GM12878 (cell line): ENCODE results near the gene ACSL1. TPM values are rescaled to one million over a fixed set of nuclear protein-coding genes. Genes with fewer than 3 reads are reported as not detected.

Source experiments
- ATAC-seq: fragments of 200-7000 bp; cut with Tn5 transposase; 3 replicates; pipeline ENCODE4 v1.9.1; 2020; ENCODE audit warnings: mild to moderate bottlenecking, moderate library complexity
- BruUV-seq: library from RNA; stranded (reverse); fragments of 400-500 nt; replicated peaks from 2 replicates; lab custom pipeline; 2021; lab: Mats Ljungman, UMichigan
- CTCF ChIA-PET: fragments of 300-600 bp; sonication (Branson Sonifier 250); formaldehyde crosslinking; extraction: SDS; loops from one replicate; lab custom pipeline; 2021; ENCODE audit warnings: inconsistent platforms; lab: Yijun Ruan, JAX
- POLR2A ChIA-PET: fragments of 350-600 bp; formaldehyde crosslinking; extraction: SDS; loops from one replicate; lab custom pipeline; 2021; ENCODE audit warnings: inconsistent platforms; lab: Charles Lee
- RAD21 ChIA-PET: fragments of 300-600 bp; sonication (Branson Sonifier 250); formaldehyde crosslinking; loops from one replicate; lab custom pipeline; 2023; ENCODE audit warnings: antibody characterized with exemption; ENCODE audit not compliant: unreplicated experiment; lab: Charles Lee
- SMC1A ChIA-PET: fragments of 300-600 bp; sonication (Branson Sonifier 250); formaldehyde crosslinking; loops from one replicate; lab custom pipeline; 2023; ENCODE audit not compliant: unreplicated experiment, uncharacterized antibody; lab: Charles Lee
- DNase-seq: peaks from one replicate; pipeline ENCODE4 v3.0.0-alpha.2; 2011; ENCODE audit warnings: low read depth, low spot score
- FAIRE-seq: peaks from 3 replicates; lab custom pipeline; 2011; peaks lifted over from hg19 to GRCh38; lab: Jason Lieb, UNC
- H2AFZ ChIP-seq: 2 replicates; pipeline ENCODE4 v1.6.0; 2011; ENCODE audit warnings: low read depth, low read length, control low read depth; ENCODE audit not compliant: control insufficient read depth
- H3K27ac ChIP-seq: 2 replicates; pipeline ENCODE4 v1.5.1; 2011; ENCODE audit warnings: control low read depth; ENCODE audit not compliant: control insufficient read depth, insufficient read depth
- H3K27me3 ChIP-seq, 2 experiments: replicated peaks in 1 of 2; 2 replicates each; pipeline versions ENCODE4 v1.6.0 to v1.6.1; 2011; ENCODE audit warnings: low read length in 1 of 2; ENCODE audit not compliant: control insufficient read depth in 2 of 2, insufficient read depth in 2 of 2
- H3K36me3 ChIP-seq, 2 experiments: 2 replicates each; pipeline ENCODE4 v1.5.1; 2011; ENCODE audit warnings: low read length in 1 of 2; ENCODE audit not compliant: control insufficient read depth in 2 of 2, insufficient read depth in 2 of 2
- H3K4me1 ChIP-seq: 2 replicates; pipeline ENCODE4 v1.6.1; 2011; ENCODE audit warnings: mild to moderate bottlenecking, low read length, moderate library complexity, mixed read lengths; ENCODE audit not compliant: control insufficient read depth, insufficient read depth
- H3K4me2 ChIP-seq: 2 replicates; pipeline ENCODE4 v1.6.0; 2011; ENCODE audit warnings: control low read depth; ENCODE audit not compliant: control insufficient read depth, insufficient read depth
- H3K4me3 ChIP-seq: fragments of 200-600 bp; sonication (generic); 2 replicates; pipeline ENCODE4 v1.5.1; 2016
- H3K79me2 ChIP-seq: 2 replicates; pipeline ENCODE4 v1.6.0; 2011; ENCODE audit warnings: low read length; ENCODE audit not compliant: control insufficient read depth, insufficient read depth
- H3K9ac ChIP-seq: 2 replicates; pipeline ENCODE4 v1.8.0; 2011; ENCODE audit warnings: low read length, control low read depth, mixed read lengths; ENCODE audit not compliant: control insufficient read depth, insufficient read depth
- H3K9me3 ChIP-seq: replicated peaks from 3 replicates; pipeline ENCODE4 v1.5.1; 2011; ENCODE audit warnings: mild to moderate bottlenecking, low read length; ENCODE audit not compliant: control insufficient read depth, insufficient read depth
- H4K20me1 ChIP-seq: 2 replicates; pipeline ENCODE4 v1.6.0; 2011; ENCODE audit not compliant: control insufficient read depth, insufficient read depth
- BCL11A ChIP-seq: IDR thresholded peaks from 2 replicates; pipeline ENCODE4 v1.6.1; 2011; ENCODE audit warnings: low read depth, low read length
- BHLHE40 ChIP-seq, 2 experiments: fragments of 450-650 bp in 1 of 2; IDR thresholded peaks; 2 replicates each; pipeline ENCODE4 v1.6.1; 2011 to 2017; ENCODE audit warnings: low read depth in 2 of 2, borderline replicate concordance in 1 of 2, improper control_type of control experiment in 1 of 2, low read length in 1 of 2, mild to moderate bottlenecking in 1 of 2
- BMI1 ChIP-seq: fragments of 450-650 bp; IDR thresholded peaks from 2 replicates; pipeline ENCODE4 v1.6.1; 2016; ENCODE audit warnings: mild to moderate bottlenecking, moderate library complexity, borderline replicate concordance
- CBX3 ChIP-seq: fragments of 200-600 bp; sonication (generic); IDR thresholded peaks from 2 replicates; pipeline ENCODE4 v1.6.1; 2016; ENCODE audit warnings: low read depth, borderline replicate concordance
- EP300 ChIP-seq, 2 experiments: fragments of 150-350 bp in 1 of 2; IDR thresholded peaks; 2 replicates each; pipeline ENCODE4 v1.6.1; 2011 to 2012; ENCODE audit warnings: low read depth in 2 of 2, low read length in 2 of 2, borderline replicate concordance in 1 of 2, improper control_type of control experiment in 1 of 2, inconsistent platforms in 1 of 2; ENCODE audit not compliant: control insufficient read depth in 1 of 2
- ESRRA ChIP-seq: IDR thresholded peaks from 2 replicates; pipeline ENCODE4 v1.6.1; 2012; ENCODE audit warnings: mild to moderate bottlenecking, low read length, improper control_type of control experiment
- JUNB ChIP-seq: IDR thresholded peaks from 2 replicates; pipeline ENCODE4 v1.6.1; 2016; ENCODE audit warnings: antibody characterized with exemption, mild to moderate bottlenecking
- MYB ChIP-seq: fragments of 150-350 bp; IDR thresholded peaks from 2 replicates; pipeline ENCODE4 v1.6.1; 2014; ENCODE audit warnings: mild to moderate bottlenecking, low read depth, low read length, borderline replicate concordance
- MYC ChIP-seq: IDR thresholded peaks from 2 replicates; pipeline ENCODE4 v1.6.1; 2011; ENCODE audit warnings: mild to moderate bottlenecking, low read length, moderate library complexity, inconsistent platforms; ENCODE audit not compliant: insufficient read depth, insufficient replicate concordance, insufficient read length, severe bottlenecking
- NR2C1 ChIP-seq: fragments of 450-650 bp; IDR thresholded peaks from 2 replicates; pipeline ENCODE4 v1.6.1; 2017; ENCODE audit warnings: antibody characterized with exemption, mild to moderate bottlenecking, moderate library complexity
- NRF1 ChIP-seq: conservative IDR thresholded peaks from 2 replicates; pipeline ENCODE4 v1.6.1; 2011; ENCODE audit warnings: mild to moderate bottlenecking, low read depth, low read length, improper control_type of control experiment
- SMAD5 ChIP-seq: IDR thresholded peaks from 2 replicates; pipeline ENCODE4 v1.6.1; 2016; ENCODE audit warnings: antibody characterized with exemption, low read depth
- SREBF2 ChIP-seq: IDR thresholded peaks from 2 replicates; pipeline ENCODE4 v1.6.1; 2012; ENCODE audit warnings: mild to moderate bottlenecking, low read length
- TAF1 ChIP-seq: IDR thresholded peaks from 2 replicates; pipeline ENCODE4 v1.6.1; 2011; ENCODE audit warnings: mild to moderate bottlenecking, low read depth, low read length, borderline replicate concordance
- USF1 ChIP-seq: IDR thresholded peaks from 2 replicates; pipeline ENCODE4 v1.6.1; 2011; ENCODE audit warnings: borderline replicate concordance, low read depth, mild to moderate bottlenecking, moderate library complexity, mixed read lengths, low read length; ENCODE audit not compliant: insufficient read depth; ENCODE audit errors: extremely low read length
- ZNF207 ChIP-seq: fragments of 450-650 bp; IDR thresholded peaks from 2 replicates; pipeline ENCODE4 v1.6.1; 2014; ENCODE audit warnings: antibody characterized with exemption, mild to moderate bottlenecking, borderline replicate concordance
- ZNF24 ChIP-seq: fragments of 450-650 bp; IDR thresholded peaks from 2 replicates; pipeline ENCODE4 v1.6.1; 2017; ENCODE audit warnings: antibody characterized with exemption, mild to moderate bottlenecking
- WGBS: methylation state at CpG from one replicate; pipeline ENCODE4 v1.1.6; 2016; ENCODE audit warnings: low lambda C conversion rate; ENCODE audit not compliant: insufficient replicate concordance, insufficient coverage; ENCODE audit errors: missing lambda C conversion rate; 5-methylcytosine and 5-hydroxymethylcytosine counted together
- in situ Hi-C: fragments of 300-500 bp; cut with MboI; formaldehyde crosslinking; loops from 9 replicates; pipeline ENCODE4 v1.14.3; 2018; ENCODE audit warnings: mixed read lengths
- intact Hi-C: fragments of 100-400 bp; cut with micrococcal nuclease; formaldehyde crosslinking; loops from one replicate; pipeline ENCODE4 v1.14.2; 2022; ENCODE audit not compliant: unreplicated experiment
- polyA plus RNA-seq, 11 experiments: library from polyadenylated mRNA; depleted of rRNA in 4 of 11; unstranded in 6 of 11; stranded (reverse) in 5 of 11; fragments of >200 nt; fragmentation: Nextera tagmentation in 4 of 11; fragmentation: Illumina TruSeq in 1 of 11; extraction: Ambion mirVana in 4 of 11; extraction: Trizol in 1 of 11; gene quantifications; 1 replicate in 1 of 11; 2 replicates in 10 of 11; pipeline versions ENCODE4 v1.2.1 to v1.2.3, GENCODE V29; 2011 to 2016; ENCODE audit warnings: inconsistent platforms in 2 of 11, missing spikeins in 2 of 11, low read depth in 1 of 11
- total RNA-seq, 4 experiments: library from RNA; depleted of rRNA in 3 of 4; stranded (reverse); fragments of >200 nt in 3 of 4; fragmentation: Illumina TruSeq in 1 of 4; extraction: Trizol in 1 of 4; gene quantifications; 2 replicates each; pipeline versions ENCODE4 v1.2.1 to v1.2.3, GENCODE V29; 2013 to 2021
- TF ChIP-seq, protein P1 (sequence below): fragments of 450-650 bp; IDR thresholded peaks from 2 replicates; pipeline ENCODE4 v1.6.1; 2017; ENCODE audit warnings: mild to moderate bottlenecking

The ACSL1 gene
- total and polyA plus RNA-seq, 10 of the 15 experiments (the other 5 are each of a cell fraction or from before 2014, with no cell fraction given): 30.7 to 68.1 (median 58.7) TPM

DNA sequence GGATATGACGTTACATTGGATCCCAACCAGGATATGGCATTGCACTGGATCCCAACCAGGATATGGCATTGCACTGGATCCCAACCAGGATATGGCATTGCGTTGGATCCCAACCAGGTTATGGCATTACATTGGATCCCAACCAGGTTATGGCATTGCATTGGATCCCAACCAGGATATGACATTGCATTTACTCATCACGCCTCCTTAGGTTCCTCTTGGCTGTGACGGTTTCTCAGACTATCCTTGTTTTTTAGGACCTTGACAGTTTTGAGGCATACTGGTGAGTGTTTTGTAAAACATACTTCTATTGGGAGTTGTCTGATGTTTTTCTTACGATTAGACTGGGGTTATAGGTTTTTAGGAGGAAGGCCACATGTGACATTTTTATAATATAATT is 5.4 kb upstream of the ACSL1 start:
- POLR2A ChIA-PET: interaction anchor here (1.3 kb wide), 1 partner anchor 14 kb away, joined by 4 read pairs; no protein-coding TSS in a partner anchor
- Histone ChIP-seq H3K36me3 (no peaks in the 10 kb centered on the region), H4K20me1 (no peaks in the 10 kb centered on the region), H3K79me2 (no peaks in the 10 kb centered on the region; the same call in 1 of the 2 replicates), H3K27me3 (no peaks in the 10 kb centered on the region; a peak in 1 of 4 replicates), H3K9me3 (no peaks in the 10 kb centered on the region), H3K27ac (no peak overlapping the region), H3K4me2 (no peak overlapping the region), H3K4me1 (peaks cover 9% of the 10 kb centered on the region), H3K4me3 (no peak overlapping the region), H3K9ac (no peak overlapping the region), H2AFZ (no peak overlapping the region)
- WGBS: 83% methylated on average over 5 of the region's 5 CpGs
- intact Hi-C loops (no loop called here), in situ Hi-C loops (no loop called here)
- ATAC-seq (no peak), FAIRE-seq (no peak), DNase-seq (no peak)
- no TSS peak for BruUV-seq
- RAD21 ChIA-PET: no interaction called here
- CTCF ChIA-PET: no interaction called here
- SMC1A ChIA-PET: no interaction called here
- TF ChIP-seq BMI1 (no peak), CBX3 (no peak), MYC (no peak), SREBF2 (no peak), JUNB (no peak), SMAD5 (no peak), ZNF24 (no peak), MYB (no peak), USF1 (no peak), BCL11A (no peak), BHLHE40 (IDR thresholded peaks at IDR 0.05; ENCODE audit: borderline replicate concordance in 1 of 2, low read depth in 2 of 2, low read length in 1 of 2) (no peak), NRF1 (no peak), ESRRA (no peak), NR2C1 (no peak), ZNF207 (no peak), TAF1 (no peak), EP300 (IDR thresholded peaks at IDR 0.05; ENCODE audit: borderline replicate concordance in 1 of 2, control insufficient read depth in 1 of 2, low read depth in 2 of 2, low read length in 2 of 2) (no peak)
- TF ChIP-seq, protein P1, sequence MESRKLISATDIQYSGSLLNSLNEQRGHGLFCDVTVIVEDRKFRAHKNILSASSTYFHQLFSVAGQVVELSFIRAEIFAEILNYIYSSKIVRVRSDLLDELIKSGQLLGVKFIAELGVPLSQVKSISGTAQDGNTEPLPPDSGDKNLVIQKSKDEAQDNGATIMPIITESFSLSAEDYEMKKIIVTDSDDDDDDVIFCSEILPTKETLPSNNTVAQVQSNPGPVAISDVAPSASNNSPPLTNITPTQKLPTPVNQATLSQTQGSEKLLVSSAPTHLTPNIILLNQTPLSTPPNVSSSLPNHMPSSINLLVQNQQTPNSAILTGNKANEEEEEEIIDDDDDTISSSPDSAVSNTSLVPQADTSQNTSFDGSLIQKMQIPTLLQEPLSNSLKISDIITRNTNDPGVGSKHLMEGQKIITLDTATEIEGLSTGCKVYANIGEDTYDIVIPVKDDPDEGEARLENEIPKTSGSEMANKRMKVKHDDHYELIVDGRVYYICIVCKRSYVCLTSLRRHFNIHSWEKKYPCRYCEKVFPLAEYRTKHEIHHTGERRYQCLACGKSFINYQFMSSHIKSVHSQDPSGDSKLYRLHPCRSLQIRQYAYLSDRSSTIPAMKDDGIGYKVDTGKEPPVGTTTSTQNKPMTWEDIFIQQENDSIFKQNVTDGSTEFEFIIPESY: no peak
